Measurements from ENCODE around the gene HMGCL.

The HMGCL gene

GRCh38 chr1:23825076-23825761 is at the start of gene HMGCL:
Gene HMGCL, minus strand, starts transcription at chr1:23825429. Its CDS starts 14 bp downstream, at chr1:23825415.
- TF ChIP-seq CTCF (IDR thresholded peaks at IDR 0.05; ENCODE audit: low read depth, low read length, missing control alignments): no peak
- DNase-seq (ENCODE audit: extremely low read depth, low read depth): peak; percentile 52
- peak within 1 kb of the TSS; percentile 87 for H3K4me3 ChIP-seq (replicated peaks; ENCODE audit: low read depth, low read length)

- no peak for TF ChIP-seq CTCF (IDR thresholded peaks at IDR 0.05; ENCODE audit: low read depth, low read length, missing control alignments)
- H3K4me3 ChIP-seq (replicated peaks; ENCODE audit: low read depth, low read length): no peak overlapping the region
- DNase-seq (ENCODE audit: extremely low read depth, low read depth): no peak
Observed at GRCh38 chr1:23872421-23872820, 47.2 kb upstream of the HMGCL start.

- no peak for DNase-seq (ENCODE audit: extremely low read depth, low read depth)
- no peak for TF ChIP-seq CTCF (IDR thresholded peaks at IDR 0.05; ENCODE audit: low read depth, low read length, missing control alignments)
- H3K4me3 ChIP-seq (replicated peaks; ENCODE audit: low read depth, low read length): no peak overlapping the region
Observed at GRCh38 chr1:23869051-23869450, 43.8 kb upstream of the HMGCL start.

GRCh38 chr1:23868557-23869016 is 43.4 kb upstream of the HMGCL start:
- H3K4me3 ChIP-seq (replicated peaks; ENCODE audit: low read depth, low read length): peak overlapping the region; percentile 53
- TF ChIP-seq CTCF (IDR thresholded peaks at IDR 0.05; ENCODE audit: low read depth, low read length, missing control alignments): no peak

GRCh38 chr1:23867895-23868556 is 42.8 kb upstream of the HMGCL start, which contains the start of gene FUCA1:
Gene FUCA1, minus strand, starts transcription at chr1:23868290. Its CDS starts 4 bp downstream, at chr1:23868286.
- H3K4me3 ChIP-seq (replicated peaks; ENCODE audit: low read depth, low read length): peak within 1 kb of the TSS; percentile 53
- peak; percentile 92 for TF ChIP-seq CTCF (IDR thresholded peaks at IDR 0.05; ENCODE audit: low read depth, low read length, missing control alignments)
- peak; percentile 56 for DNase-seq (ENCODE audit: extremely low read depth, low read depth)

More at GRCh38 chr1:23868557-23869016, 43.4 kb upstream of the HMGCL start:
- DNase-seq (ENCODE audit: extremely low read depth, low read depth): no peak

GRCh38 chr1:23867542-23867894 is 42.3 kb upstream of the HMGCL start:
- TF ChIP-seq CTCF (IDR thresholded peaks at IDR 0.05; ENCODE audit: low read depth, low read length, missing control alignments): no peak
- H3K4me3 ChIP-seq (replicated peaks; ENCODE audit: low read depth, low read length): peak overlapping the region; percentile 53
- DNase-seq (ENCODE audit: extremely low read depth, low read depth): no peak

Measured in HFF-Myc (cell line).